ENCODE results near the gene XYLT2.

- TF ChIP-seq CTCF (IDR thresholded peaks at IDR 0.05) (no peak), POLR2A (IDR thresholded peaks at IDR 0.05) (no peak)
Observed at GRCh38 chr17:50386510-50386909, 40.6 kb downstream of the XYLT2 start.

All from body of pancreas (tissue), 4 donors.